IPS DF 4.7 (cell line): Measurements from ENCODE around the gene DOK3.

ENCODE experiments used
- DNase-seq: peaks from one replicate; pipeline ENCODE4 v3.0.0-alpha.2; 2013; ENCODE audit warnings: low spot score; ENCODE audit errors: extremely low read depth

DOK3 gene, protein sequence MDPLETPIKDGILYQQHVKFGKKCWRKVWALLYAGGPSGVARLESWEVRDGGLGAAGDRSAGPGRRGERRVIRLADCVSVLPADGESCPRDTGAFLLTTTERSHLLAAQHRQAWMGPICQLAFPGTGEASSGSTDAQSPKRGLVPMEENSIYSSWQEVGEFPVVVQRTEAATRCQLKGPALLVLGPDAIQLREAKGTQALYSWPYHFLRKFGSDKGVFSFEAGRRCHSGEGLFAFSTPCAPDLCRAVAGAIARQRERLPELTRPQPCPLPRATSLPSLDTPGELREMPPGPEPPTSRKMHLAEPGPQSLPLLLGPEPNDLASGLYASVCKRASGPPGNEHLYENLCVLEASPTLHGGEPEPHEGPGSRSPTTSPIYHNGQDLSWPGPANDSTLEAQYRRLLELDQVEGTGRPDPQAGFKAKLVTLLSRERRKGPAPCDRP

GRCh38 chr5:177509381-177509951 is at the start of gene DOK3:
Gene DOK3 (minus strand): TSS chr5:177509826. CDS start chr5:177509540, 286 bp downstream.
- DNase-seq, result no peak

GRCh38 chr5:177557796-177558195 is 48.2 kb upstream of the DOK3 start:
- DNase-seq, result no peak

- DNase-seq, result no peak
Observed at GRCh38 chr5:177557041-177557647, 47.5 kb upstream of the DOK3 start.

GRCh38 chr5:177555665-177556064 is 46.0 kb upstream of the DOK3 start:
- no peak for DNase-seq

DNA sequence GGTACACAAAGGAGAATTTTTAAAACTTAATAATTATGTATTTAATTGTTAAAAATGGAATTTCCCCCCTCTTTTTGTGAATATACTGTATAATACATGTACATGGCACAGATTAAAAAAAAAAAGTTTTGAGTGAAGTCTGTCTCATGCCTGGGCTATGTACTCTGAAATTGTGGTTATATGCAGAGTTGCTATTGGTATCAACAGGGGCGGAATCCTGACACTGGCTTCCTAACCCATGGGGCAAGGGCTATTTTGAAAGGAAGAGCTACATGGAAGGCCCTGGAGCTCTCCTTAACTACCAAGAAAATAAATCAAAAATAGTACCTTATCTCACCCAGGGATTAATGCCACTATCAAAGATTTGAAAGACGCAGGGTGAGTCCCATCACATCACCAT is 45.6 kb upstream of the DOK3 start:
- no peak for DNase-seq

DNA sequence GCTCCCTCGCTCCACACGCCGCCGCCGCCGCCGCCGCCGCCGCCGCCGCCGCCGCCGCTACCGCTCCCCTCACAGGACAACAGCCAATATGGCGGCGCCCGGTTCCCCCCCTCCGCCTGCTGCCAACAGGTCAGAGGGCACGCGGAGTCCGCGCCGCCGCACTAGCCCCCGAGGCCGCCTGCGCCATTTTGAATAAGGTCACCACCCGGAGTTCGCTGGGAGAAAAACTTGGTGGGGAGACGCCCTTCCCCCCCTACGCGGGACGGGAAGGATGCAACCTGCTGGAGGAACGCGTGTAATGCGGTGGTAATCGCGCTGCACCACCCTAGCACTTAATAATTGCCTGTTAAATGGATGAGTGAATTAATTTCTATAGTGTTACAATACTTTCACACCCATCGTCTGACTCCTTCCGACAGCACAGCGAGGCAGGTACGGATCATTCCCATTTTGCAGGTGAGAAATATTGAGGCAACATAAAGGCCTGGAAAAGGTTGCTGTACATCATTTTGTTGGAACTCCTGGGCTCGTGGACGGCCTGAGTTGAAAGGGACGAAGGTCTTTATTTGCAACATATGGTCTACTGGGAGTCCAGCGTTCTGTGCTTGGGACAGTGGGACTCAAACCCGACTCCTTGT is 45.0 kb upstream of the DOK3 start, which contains the start of gene FAM193B:
FAM193B (minus strand) TSS at position 90 of the 638 bp plus-strand sequence. CDS start 105 bp downstream, outside the sequence.
- no peak for DNase-seq

DNA sequence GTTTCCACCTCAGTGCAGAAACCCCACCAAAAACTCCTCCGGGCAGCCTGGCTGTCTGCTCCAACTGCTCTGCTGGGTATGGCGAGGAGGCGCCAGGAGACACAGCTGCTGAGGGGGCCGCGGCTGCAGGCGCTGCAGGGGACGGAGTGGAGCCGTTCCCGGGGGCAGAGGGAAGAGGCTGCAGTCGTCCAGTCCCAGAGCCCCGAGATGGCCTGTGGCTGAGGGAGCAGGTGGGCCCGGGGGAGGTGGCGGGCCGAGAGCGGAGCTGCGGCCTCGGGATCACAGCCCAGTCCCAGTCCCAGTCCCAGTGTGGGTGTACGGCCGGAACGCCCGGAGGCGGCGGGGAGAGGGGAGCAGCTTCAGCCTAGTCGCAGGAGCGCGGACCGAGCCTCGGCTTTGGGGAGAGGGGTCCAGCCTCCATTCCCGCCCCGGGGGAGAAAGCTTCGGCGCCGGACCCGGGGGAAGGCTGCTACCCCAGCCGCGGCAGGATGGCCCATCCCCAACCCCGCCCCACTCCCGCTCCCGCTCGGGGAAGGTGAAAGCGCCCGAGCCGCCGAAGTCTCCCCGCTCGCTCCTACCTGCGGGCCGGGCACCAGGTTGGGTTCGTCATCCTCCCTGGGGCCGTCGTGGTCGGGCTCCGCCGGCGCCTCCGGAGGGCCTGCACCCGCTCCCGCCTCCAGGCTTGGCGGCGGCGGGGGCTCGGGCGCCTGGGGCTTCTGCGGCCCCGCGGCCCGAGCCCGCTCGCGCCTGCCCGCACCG is 44.2 kb upstream of the DOK3 start:
- DNase-seq, result no peak

- DNase-seq, result no peak
Observed at GRCh38 chr5:177552839-177553455, 43.3 kb upstream of the DOK3 start.

DNA sequence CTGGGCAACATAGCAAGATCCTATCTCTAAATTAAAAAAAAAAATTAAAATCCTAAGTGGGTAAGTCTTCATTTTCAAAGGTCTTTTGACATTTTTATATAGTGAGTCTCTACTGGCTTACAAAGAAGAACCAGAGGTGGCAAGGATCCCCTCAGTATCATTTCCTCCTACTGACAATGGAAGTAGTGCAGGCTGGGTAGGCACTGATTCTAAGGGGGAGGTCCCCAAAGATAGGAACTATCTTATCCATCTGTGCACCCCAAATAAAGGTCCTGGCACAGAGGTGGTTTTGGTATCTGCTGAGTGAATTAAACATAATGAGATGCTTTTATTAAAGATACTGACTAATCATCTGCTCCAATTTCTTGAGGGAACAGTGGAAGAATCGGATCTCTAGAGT is 40.5 kb upstream of the DOK3 start:
- DNase-seq, result no peak

- DNase-seq, result no peak
Observed at GRCh38 chr5:177548495-177548894, 38.9 kb upstream of the DOK3 start.

DNA sequence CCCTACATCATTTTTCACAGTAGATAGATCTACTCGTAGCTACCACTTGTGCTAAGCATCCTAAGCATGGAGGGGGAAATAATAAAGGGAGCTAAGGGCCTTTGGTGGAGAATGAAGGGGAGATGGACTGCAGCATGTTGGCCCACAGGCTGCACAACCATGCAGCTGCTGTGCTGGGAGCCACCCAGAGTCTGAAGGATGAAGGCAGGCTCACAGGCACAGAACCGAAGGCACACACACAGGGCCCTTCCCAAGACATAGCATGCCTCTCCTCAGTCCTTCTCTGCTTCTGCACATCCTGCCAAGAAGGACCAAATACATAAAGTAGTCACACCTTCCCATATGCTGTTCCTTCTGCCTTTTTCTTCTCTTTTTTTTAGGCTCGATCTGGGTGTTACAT is 38.1 kb upstream of the DOK3 start:
- no peak for DNase-seq

DNA sequence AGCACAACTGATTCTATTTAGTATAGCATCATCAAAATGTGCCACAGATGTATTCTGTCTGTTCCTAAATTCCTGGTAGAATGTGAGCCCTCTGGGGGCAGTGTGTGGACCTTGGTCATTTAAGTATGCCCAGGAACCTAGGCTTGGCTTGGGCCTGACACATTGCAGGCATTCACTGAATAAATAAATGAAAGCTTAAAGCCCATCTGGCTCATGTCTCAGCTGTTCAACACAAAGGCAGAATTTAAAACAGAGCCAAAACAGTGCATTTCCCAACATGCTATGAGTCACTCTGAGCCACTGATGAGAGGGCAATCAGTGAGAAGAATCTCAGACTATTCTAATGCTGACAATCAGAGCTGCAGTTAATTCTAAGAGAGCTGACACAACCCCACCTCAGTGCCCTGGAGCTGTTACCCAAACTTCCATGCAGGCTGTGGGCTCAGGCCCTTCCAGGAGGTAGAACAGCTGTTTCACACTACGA is 36.7 kb upstream of the DOK3 start:
- no peak for DNase-seq

GRCh38 chr5:177545487-177546257 is 36.0 kb upstream of the DOK3 start:
- no peak for DNase-seq

- no peak for DNase-seq
Observed at GRCh38 chr5:177542816-177543465, 33.3 kb upstream of the DOK3 start.

DNA sequence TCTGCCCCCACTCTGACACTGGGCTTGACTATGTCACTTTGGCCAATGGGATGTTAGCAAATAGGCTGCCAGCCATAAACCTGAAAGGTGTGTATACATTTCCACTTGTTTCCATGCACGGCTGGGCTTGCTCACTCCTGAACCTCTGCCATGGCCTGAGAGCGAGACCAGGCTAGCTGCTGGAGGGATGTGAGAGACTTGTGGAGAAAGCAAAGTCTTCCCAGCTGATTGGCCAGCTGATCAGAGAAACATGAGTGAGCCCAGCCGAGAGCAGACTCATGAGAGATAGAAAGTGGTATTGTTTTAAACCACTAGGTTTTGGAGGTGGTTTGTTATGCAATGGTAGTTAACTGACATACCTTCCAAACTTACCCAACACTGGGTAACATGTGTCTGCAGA is 30.8 kb upstream of the DOK3 start:
- no peak for DNase-seq

DNA sequence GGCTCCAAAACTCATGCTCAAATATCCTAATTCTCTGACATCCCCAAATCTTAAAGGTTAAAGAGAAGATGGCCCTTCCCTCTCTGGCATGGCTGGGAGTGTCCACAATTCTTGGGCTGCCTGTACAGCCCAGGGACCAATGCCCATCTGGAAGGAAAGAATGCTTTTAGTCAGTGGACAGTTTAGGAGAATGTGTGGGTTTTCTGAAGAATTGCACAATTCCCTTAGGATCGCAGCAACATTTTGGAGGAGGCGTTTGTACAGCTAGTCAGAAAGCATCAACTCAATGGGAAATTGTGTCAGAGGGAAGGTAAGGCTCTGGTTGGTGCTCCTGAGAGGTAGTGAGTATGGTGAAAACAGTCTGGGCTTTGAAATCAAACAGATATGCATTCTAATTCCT is 29.8 kb upstream of the DOK3 start:
- no peak for DNase-seq

DNA sequence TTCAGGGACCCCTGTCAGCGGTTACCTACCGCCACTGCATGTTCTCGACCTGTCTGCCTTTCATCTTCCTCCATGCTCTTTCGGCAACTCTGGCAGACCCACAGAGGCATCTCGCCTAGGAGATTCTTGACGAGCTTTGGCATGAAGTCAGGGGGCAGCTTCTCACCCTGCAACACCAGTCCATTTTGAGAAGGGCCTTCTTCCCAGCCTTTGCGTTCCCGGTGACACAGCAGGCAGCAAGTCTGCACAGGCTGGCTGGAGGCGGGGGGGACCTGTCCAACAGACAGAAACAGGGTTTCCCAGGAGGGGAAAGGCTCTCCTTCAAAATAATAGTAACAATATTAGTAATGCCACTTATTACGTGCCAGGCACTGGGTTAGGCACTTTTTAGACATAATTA is 29.2 kb upstream of the DOK3 start:
- no peak for DNase-seq

- no peak for DNase-seq
Observed at GRCh38 chr5:177537389-177538361, 28.0 kb upstream of the DOK3 start.
